Measurements from ENCODE around the gene NF2.

DNA sequence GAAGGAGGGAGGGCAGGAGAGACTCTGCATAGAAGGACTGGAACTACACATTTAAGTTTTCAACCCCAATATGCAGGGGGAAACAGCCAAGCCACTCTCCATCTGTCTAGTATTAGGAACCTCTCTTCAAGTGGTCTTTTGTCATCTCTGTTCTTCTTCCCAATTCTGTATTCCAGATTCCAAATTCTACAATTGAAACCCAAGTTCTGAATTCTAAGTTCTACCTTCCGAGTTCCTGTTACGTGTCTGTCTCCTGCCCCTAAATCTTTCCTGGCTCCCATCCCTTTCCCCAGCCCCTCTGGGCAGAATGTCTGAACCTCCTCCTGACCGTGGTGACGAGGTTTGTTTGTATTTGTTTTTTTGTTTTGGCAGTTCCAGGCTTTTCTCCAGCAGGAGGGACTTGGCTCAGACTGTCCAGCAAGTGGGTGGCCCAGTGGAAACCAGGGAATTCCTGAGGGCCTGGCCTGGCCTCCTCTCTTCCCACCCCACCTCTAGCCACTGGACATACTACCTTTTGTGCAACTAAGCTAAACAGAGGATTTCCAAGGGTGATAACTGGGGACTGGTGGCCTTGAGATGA lies 48.3 kb upstream of the NF2 start:
- TF ChIP-seq NFRKB (IDR thresholded peaks at IDR 0.05) (no peak), TARDBP (IDR thresholded peaks at IDR 0.05) (no peak), FOXK2 (IDR thresholded peaks at IDR 0.05) (no peak), FOXM1 (IDR thresholded peaks at IDR 0.05; ENCODE audit: borderline replicate concordance) (no peak)

All from HEK293T (cell line).